GM20000 (cell line): Measurements from ENCODE around the gene RCBTB2.

ENCODE experiments used
- DNase-seq: peaks from one replicate; pipeline ENCODE4 v3.0.0; 2012; ENCODE audit warnings: low spot score
- CTCF ChIP-seq: IDR thresholded peaks from 2 replicates; pipeline ENCODE4 v1.5.1; 2012; ENCODE audit warnings: mild to moderate bottlenecking, control low read depth; ENCODE audit errors: extremely low read depth, missing control alignments

RCBTB2 gene

GRCh38 chr13:48561466-48562235 lies 28.8 kb upstream of the RCBTB2 start:
- no peak for TF ChIP-seq CTCF
- DNase-seq: no peak

GRCh38 chr13:48560657-48561337 lies 27.9 kb upstream of the RCBTB2 start:
- TF ChIP-seq CTCF: no peak
- DNase-seq: no peak

- DNase-seq: no peak
Measured at GRCh38 chr13:48559638-48560320, 26.9 kb upstream of the RCBTB2 start.

GRCh38 chr13:48556817-48557216 lies 23.9 kb upstream of the RCBTB2 start:
- no peak for TF ChIP-seq CTCF
- DNase-seq: no peak

More at GRCh38 chr13:48559638-48560320, 26.9 kb upstream of the RCBTB2 start:
- no peak for TF ChIP-seq CTCF

- DNase-seq: no peak
- no peak for TF ChIP-seq CTCF
Measured at GRCh38 chr13:48555441-48555840, 22.6 kb upstream of the RCBTB2 start.

GRCh38 chr13:48551329-48551728 lies 18.4 kb upstream of the RCBTB2 start:
- TF ChIP-seq CTCF: no peak
- no peak for DNase-seq

GRCh38 chr13:48549658-48550057 lies 16.8 kb upstream of the RCBTB2 start:
- no peak for DNase-seq
- TF ChIP-seq CTCF: no peak
